ENCODE measurements around the gene RNF213. TPM values are rescaled to one million over a fixed set of nuclear protein-coding genes. Genes with fewer than 3 reads are reported as not detected.
A peak's percentile ranks its signal among the peaks of the same experiment; 100 is the strongest.
"Not testable (repeated sequence)": the region's sequence is repeated elsewhere in the genome, so short reads cannot be mapped to it uniquely, and the experiment has no call there.

RNF213 gene
- total RNA-seq, 1 donor from 2014 or later: 111 TPM

DNA sequence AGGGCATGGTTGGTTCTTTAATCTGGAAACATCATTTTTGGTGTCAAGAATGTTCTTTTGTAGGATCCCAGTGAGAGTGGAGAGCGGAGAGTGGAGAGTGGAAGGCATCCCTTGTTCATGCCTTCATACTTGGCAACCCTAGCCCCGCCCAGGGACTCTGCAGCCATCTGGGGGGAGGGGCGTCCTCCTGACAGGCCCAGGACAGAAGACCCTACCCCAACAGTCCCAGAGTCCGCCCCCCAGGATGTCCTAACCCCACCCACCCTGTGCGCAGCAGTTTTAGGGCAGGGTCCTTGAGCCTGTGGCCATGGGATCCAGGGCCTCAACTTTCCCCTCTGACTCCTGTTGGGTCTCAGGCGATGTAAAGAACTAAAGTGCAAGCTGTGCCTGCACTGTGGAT lies 36.0 kb upstream of the RNF213 start:
- DNase-seq: no peak

- DNase-seq: no peak
Measured at GRCh38 chr17:80225230-80225629, 35.4 kb upstream of the RNF213 start.

DNA sequence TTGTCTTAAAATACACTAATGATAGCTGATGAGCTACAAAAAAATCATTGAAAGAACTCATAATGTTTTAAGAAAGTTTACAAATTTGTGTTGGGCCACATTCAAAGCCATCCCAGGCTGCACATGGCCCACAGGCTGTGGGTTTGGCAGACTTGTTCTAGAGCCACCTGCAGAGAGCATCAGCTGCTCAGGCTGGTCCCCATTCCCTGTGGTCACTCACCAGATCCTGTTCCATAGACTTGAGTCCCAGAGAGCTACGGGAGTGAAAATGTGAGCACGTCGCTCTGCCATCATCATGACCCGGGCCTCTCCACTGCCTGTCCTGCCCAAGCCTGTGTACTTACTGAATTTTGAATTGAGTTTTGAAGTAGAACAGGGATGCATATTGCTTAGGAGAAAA lies 33.5 kb upstream of the RNF213 start:
- DNase-seq: no peak

GRCh38 chr17:80227666-80228065 lies 33.0 kb upstream of the RNF213 start:
- no peak for DNase-seq

- DNase-seq: no peak
Measured at GRCh38 chr17:80228477-80228876, 32.2 kb upstream of the RNF213 start.

- DNase-seq: no peak
Measured at GRCh38 chr17:80229011-80229410, 31.6 kb upstream of the RNF213 start.

DNA sequence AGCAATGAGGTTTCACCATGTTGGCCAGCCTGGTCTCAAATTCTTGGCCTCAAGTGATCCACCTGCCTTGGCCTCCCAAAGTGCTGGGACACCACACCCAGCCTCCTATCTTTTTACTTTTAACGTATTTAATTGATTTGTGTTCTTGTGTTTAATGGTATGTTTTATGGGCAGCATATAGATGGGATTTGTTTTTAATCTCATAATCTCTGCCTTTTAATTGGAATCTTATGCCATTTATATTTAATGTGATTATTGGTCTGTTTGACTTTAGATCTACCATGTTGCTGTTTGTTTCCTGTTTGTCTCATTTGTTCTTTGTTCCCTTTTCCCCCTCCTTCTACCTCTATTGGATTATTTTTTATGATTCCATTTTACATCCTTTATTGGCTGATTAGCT lies 28.2 kb upstream of the RNF213 start:
- DNase-seq: no peak

DNA sequence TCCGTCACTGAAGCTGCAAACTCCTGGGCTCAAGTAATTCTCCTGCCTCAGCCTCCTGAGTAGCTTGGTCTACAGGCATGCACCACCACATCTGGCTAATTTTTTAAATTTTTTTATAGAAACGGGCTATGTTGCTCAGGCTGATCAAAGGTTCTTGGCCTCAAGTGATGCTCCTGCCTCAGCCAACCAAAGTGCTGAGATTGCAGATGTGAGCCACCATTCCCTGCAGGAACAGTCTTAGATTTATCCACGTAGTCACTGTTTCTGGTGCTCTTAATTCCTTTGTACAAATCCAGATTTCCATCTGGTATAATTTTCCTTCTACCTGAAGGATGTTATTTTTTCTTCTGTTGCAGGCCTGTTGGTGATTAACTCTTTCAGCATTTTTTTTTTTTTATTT lies 27.4 kb upstream of the RNF213 start:
- no peak for DNase-seq

DNA sequence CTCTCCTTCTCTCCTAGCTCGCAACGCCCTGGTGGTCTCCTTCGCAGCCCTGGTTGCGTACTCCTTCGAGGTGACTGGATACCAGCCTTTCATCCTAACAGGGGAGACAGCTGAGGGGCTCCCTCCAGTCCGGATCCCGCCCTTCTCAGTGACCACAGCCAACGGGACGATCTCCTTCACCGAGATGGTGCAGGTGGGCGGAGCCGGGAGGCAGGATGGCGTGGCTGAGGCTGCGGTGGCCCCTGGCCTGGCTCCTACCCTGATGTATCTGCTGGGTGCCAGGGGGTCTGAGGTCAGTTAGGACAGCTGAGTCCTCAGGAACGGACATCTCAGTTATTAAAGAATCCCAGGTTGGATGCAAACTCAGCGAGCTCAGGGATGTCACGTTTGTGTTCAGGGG lies 23.7 kb upstream of the RNF213 start:
- no peak for DNase-seq

DNA sequence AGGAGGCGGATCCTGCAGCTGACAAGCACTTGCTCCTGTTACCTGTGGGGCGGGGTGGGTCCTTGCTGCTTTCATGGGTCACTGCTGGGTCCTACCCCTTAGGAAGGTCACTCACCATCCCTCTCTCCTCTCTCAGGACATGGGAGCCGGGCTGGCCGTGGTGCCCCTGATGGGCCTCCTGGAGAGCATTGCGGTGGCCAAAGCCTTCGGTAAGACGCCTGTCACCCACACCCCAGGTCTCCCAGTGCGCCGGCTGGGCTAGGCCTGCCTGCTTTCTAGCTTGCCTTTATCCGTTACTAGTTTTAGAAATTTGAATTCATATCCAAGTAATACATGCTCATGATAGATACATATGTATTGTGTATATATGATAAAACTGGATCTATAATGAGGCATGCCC lies 23.3 kb upstream of the RNF213 start:
- DNase-seq: no peak

GRCh38 chr17:80242505-80242904 lies 18.1 kb upstream of the RNF213 start:
- DNase-seq: no peak

DNA sequence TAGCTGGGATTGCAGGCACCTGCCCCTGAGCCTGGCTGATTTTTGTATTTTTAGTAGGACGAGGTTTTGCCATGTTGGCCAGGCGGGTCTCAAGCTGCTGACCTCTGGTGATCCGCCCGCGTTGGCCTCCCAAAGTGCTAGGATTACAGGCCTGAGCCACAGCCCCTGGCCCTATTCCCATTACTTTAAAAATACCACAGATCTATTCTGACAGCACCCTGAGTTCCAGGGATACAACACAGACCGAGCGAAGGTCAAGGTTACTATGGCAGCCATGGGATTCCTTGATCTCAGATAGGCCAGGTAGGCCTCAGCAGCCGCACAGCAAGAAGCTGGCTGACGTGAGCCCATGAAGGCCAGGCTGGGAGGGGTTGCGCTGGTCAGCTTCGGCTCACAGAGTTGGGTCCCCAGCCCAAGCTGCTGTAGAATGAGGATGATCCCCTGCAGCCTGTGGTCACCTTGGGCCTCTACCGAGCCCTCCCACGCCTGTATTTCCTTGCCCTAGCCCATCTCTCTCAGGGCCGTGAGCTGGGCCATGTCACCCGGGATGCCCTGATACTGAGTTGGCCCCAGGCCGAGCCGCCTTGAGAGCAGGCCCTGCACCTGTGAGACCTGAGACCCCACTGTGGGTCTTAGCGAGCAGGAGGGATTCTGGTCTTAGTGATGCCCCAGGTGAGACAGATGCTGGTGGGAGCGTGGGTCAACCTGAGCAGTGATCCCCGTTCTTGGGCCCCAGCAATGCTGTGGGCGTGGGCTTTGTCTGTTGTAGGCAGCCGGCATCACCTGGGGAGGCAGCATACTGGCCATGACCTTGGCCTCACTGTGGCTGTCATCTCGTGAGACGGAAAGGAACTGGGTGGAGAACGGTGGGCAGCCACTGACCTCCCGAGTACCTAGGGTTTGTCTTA lies 16.9 kb upstream of the RNF213 start:
- no peak for DNase-seq

DNA sequence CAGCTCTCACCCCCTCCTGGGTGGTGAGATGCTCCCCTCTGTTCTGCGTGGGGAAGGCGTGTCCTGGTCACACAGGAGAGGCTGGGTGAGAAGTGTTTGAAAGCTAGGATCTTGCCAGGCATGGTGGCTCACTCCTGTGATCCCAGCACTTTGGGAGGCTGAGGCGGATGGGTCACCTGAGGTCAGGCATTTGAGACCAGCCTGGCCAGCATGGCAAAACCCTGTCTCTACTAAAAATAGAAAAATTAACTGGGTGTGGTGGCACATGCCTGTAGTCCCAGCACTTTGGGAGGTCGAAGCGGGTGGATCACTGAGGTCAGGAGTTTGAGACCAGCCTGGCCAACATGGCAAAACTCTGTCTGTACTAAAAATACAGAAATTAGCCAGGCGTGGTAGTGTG lies 16.2 kb upstream of the RNF213 start:
- DNase-seq: not testable (repeated sequence)

DNA sequence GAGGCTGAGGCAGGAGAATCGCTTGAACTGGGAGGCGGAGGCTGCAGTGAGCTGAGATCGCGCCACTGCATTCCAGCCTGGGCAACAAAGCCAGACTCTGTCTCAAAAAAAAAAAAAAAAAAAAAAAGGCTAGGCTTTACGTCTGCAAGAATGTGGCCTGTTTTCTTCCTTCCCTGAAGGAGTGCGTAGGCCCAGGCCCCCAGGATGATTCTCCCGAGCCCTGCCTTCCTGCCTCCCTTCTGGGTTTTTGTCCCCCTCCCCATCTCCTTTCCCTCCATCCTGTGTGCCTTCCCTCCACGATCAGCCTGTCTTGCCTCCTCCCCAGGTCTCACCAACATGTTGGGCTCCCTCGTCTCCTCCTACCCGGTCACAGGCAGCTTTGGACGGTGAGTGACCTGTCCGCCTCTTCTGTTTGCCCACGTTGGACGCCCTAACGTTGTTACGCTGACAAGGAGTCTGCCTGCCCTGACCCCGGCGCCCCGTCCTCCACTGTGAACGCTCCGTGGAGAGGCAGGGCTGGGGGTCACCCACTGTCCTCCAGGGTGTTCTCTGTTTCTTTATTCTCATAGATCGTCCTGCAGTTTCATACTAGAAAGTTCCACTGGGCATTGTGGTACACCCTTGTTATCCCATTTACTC lies 15.7 kb upstream of the RNF213 start:
- DNase-seq: no peak

DNA sequence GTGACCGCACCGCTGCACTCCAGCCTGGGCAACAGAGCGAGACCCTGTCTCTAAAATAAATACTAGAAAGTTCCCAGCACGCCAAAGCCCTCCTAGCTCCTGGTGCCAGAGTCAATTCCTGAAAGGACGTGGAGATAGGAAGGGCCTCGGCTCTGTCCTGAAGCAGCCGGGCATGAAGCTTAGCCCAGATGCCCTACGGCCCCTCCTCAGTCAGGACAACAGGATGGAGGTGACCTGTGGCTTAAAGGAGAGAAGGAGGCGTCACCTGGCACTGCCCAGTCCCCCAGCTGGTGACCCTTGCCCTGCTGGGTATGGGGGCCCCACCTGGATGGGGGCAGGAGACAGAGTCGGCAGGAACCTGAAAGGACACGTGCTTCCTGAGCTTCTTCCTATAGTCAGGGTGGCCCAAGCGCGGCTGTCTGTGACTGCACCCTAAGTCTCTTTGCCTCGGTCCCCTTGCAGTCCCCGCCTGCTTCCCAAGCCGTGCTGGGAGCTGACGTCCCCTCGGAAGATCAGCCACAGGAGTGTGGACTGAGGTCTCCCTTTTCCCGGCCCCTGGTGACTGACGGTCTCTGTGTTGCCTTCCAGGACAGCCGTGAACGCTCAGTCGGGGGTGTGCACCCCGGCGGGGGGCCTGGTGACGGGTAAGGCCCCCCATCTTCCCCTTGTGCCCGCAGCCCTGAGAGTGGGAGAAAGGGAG lies 14.9 kb upstream of the RNF213 start:
- DNase-seq: no peak

DNA sequence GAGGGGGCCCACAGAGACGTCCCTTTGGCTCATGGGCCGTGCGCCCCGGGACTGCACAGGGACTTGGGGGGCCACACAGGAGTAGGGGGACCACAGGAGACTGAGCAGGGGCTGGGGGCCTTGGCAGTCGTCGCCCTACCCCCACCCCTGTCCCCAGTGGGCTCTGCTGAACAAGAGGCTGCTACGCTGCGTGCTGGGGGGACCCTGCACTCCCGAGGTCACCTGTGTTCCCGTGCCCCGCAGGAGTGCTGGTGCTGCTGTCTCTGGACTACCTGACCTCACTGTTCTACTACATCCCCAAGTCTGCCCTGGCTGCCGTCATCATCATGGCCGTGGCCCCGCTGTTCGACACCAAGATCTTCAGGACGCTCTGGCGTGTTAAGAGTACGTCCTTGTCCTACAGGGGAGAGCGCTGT lies 14.4 kb upstream of the RNF213 start:
- no peak for DNase-seq

- no peak for DNase-seq
Measured at GRCh38 chr17:80246726-80247125, 13.9 kb upstream of the RNF213 start.

DNA sequence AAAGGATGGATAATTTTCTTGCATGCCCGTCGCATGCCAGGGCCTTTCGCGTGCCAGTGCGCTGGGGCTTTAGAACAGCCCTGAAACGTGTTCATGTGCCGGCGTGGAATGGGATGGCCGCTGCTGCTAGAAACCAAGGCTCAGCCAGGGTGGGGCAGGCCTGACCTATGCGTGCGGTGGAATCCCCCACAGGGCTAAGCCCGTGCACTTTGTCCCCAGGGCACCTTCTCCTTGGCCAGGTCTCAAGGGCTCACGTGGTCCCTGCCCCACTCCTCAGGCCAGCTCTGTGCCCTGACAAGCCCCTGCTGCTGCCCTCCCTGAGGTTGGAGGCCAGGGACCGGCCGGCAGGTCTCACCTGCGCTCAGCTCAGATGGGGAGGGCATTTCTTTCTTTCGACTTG lies 13.1 kb upstream of the RNF213 start:
- no peak for DNase-seq

- no peak for DNase-seq
Measured at GRCh38 chr17:80248001-80248893, 12.4 kb upstream of the RNF213 start.

DNA sequence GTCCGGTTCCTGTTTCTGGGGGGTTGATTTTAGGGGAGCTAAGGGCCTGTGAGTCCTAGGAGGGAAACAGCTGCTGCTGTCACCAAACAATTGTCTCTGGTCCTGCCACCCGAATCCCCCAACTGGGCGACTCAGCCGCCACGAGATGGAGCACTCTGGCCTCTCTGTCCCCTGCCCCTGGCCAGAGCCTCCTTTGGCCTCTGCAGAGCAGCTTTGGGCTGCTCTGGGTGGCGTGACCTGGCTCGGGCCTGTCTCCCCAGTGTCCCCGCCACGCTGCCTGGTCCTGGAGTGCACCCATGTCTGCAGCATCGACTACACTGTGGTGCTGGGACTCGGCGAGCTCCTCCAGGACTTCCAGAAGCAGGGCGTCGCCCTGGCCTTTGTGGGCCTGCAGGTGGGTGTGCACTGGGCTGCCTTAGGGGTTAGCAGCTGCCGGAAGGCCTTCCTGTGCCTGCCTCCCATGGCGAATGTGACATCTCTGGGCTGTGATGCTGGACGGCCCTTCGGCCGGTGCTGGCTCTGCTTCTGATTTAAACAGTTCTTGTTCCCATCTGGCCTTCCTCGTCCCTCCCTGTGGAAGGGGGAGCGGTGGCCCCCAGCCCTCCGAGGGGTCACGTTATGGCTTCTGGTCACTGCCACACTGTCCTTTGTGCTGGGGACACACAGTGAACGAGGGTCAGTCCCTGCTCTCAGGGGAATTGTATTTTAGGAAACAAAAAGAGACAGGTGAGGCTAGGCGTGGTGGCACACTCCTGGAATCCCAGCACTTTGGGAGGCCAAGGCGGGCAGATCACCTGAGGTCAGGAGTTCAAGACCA lies 11.6 kb upstream of the RNF213 start:
- DNase-seq: no peak

DNA sequence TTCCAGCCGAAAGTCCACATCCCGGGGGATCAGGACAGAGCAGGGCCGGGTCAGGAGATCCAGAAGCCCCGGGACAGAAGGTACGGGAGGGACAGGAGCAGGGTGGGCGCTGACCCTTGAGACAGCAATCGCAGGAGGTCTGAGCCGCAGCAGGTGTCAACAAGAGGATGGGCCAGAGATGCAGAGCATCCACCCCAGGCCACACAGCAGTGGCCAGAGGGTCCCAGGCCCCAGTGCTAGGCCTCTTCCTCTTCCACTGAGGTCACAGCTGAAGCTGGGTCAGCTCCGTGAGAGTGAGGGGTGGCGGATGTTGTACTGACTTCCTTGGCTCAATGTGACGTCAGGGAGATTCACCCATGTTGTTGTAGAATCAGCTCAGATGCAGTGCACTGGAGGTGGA lies 8.7 kb upstream of the RNF213 start:
- no peak for DNase-seq

GRCh38 chr17:80252871-80253270 lies 7.8 kb upstream of the RNF213 start:
- DNase-seq: peak; percentile 52

Data from dermis blood vessel endothelial cell (primary cell).